Endothelial cell of umbilical vein (primary cell): Measurements from ENCODE around the gene IL12A. TPM values are rescaled to one million over a fixed set of nuclear protein-coding genes. Genes with fewer than 3 reads are reported as not detected.

Experiments used
- BruUV-seq: library from RNA; stranded (reverse); fragments of 400-500 nt; replicated peaks from 2 replicates; lab custom pipeline; 2021; lab: Mats Ljungman, UMichigan
- CTCF ChIA-PET: fragments of 300-600, 350-600 bp; sonication (Branson Sonifier 250); formaldehyde crosslinking; loops from one replicate; lab custom pipeline; 2021; ENCODE audit warnings: antibody characterized with exemption, inconsistent platforms; lab: Charles Lee
- POLR2A ChIA-PET: fragments of 300-600, 350-600 bp; sonication (Branson Sonifier 250); formaldehyde crosslinking; loops from one replicate; lab custom pipeline; 2021; ENCODE audit warnings: antibody characterized with exemption, inconsistent platforms; lab: Charles Lee
- DNase-seq: peaks from one replicate; pipeline ENCODE4 v3.0.0-alpha.2; 2011; ENCODE audit warnings: low read depth, low spot score
- FAIRE-seq: peaks from 2 replicates; lab custom pipeline; 2011; peaks lifted over from hg19 to GRCh38; lab: Jason Lieb, UNC
- H2AFZ ChIP-seq: 2 replicates; pipeline ENCODE4 v1.6.0; 2012; ENCODE audit warnings: low read depth, low read length, control low read depth, inconsistent platforms
- H3K27ac ChIP-seq: 2 replicates; pipeline ENCODE4 v1.5.1; 2011; ENCODE audit warnings: low read depth, mild to moderate bottlenecking, control low read depth, low read length, moderate library complexity; ENCODE audit not compliant: insufficient read depth
- H3K27me3 ChIP-seq, 2 experiments: 2 replicates each; pipeline versions ENCODE4 v1.6.0 to v1.6.1; 2011; ENCODE audit warnings: low read length in 2 of 2, mixed read lengths in 1 of 2; ENCODE audit not compliant: control insufficient read depth in 2 of 2, insufficient read depth in 2 of 2
- H3K36me3 ChIP-seq, 2 experiments: 2 replicates in 1 of 2; 3 replicates in 1 of 2; pipeline ENCODE4 v1.5.1; 2011; ENCODE audit warnings: low read length in 2 of 2, mild to moderate bottlenecking in 1 of 2, moderate library complexity in 1 of 2; ENCODE audit not compliant: control insufficient read depth in 2 of 2, insufficient read depth in 2 of 2; ENCODE audit errors: extremely low read depth in 1 of 2
- H3K4me1 ChIP-seq: 3 replicates; pipeline ENCODE4 v1.5.1; 2011; ENCODE audit warnings: mild to moderate bottlenecking, low read length; ENCODE audit not compliant: control insufficient read depth, insufficient read depth; ENCODE audit errors: extremely low read depth
- H3K4me2 ChIP-seq: 2 replicates; pipeline ENCODE4 v1.6.1; 2011; ENCODE audit warnings: low read length, control low read depth, mixed read lengths; ENCODE audit not compliant: insufficient read depth
- H3K4me3 ChIP-seq, 3 experiments: fragments of 200-600 bp in 1 of 3; sonication (generic), shearing (Covaris generic) in 1 of 3; replicated peaks in 1 of 3; 2 replicates each; pipeline ENCODE4 v1.5.1; 2011 to 2016; ENCODE audit warnings: control low read depth in 3 of 3, low read length in 3 of 3, mild to moderate bottlenecking in 2 of 3, inconsistent platforms in 1 of 3, low read depth in 1 of 3, moderate library complexity in 1 of 3; ENCODE audit not compliant: insufficient read depth in 1 of 3
- H3K79me2 ChIP-seq: 2 replicates; pipeline ENCODE4 v1.6.0; 2012; ENCODE audit warnings: low read length, inconsistent platforms; ENCODE audit not compliant: control insufficient read depth, insufficient read depth
- H3K9ac ChIP-seq: replicated peaks from 2 replicates; pipeline ENCODE3; 2011; ENCODE audit warnings: low read length, control low read depth; ENCODE audit not compliant: insufficient read depth; ENCODE audit errors: extremely low read depth
- H3K9me1 ChIP-seq: replicated peaks from 3 replicates; pipeline ENCODE4 v1.6.0; 2011; ENCODE audit warnings: mild to moderate bottlenecking, low read length; ENCODE audit not compliant: control insufficient read depth, insufficient read depth; ENCODE audit errors: extremely low read depth
- H3K9me3 ChIP-seq: replicated peaks from 2 replicates; pipeline ENCODE4 v1.5.1; 2012; ENCODE audit warnings: low read length, inconsistent platforms; ENCODE audit not compliant: control insufficient read depth, insufficient read depth
- H4K20me1 ChIP-seq: replicated peaks from 2 replicates; pipeline ENCODE3; 2011; ENCODE audit warnings: mild to moderate bottlenecking, low read length; ENCODE audit not compliant: control insufficient read depth, insufficient read depth; ENCODE audit errors: extremely low read depth
- EZH2 ChIP-seq: IDR thresholded peaks from 2 replicates; pipeline ENCODE4 v1.6.1; 2012; ENCODE audit warnings: borderline replicate concordance, low read depth, mild to moderate bottlenecking, moderate library complexity, low read length, inconsistent platforms; ENCODE audit not compliant: severe bottlenecking
- FOS ChIP-seq: IDR thresholded peaks from 2 replicates; pipeline ENCODE4 v1.6.1; 2011; ENCODE audit warnings: mild to moderate bottlenecking, low read length, moderate library complexity, borderline replicate concordance; ENCODE audit not compliant: insufficient read depth
- GATA2 ChIP-seq: IDR thresholded peaks from 2 replicates; pipeline ENCODE4 v1.7.0; 2011; ENCODE audit warnings: low read depth, mild to moderate bottlenecking, moderate library complexity, mixed read lengths, low read length; ENCODE audit not compliant: insufficient read length, insufficient read depth
- JUN ChIP-seq: IDR thresholded peaks from 2 replicates; pipeline ENCODE4 v1.6.1; 2011; ENCODE audit warnings: borderline replicate concordance, low read depth; ENCODE audit not compliant: insufficient read length, insufficient read depth
- MAX ChIP-seq: IDR thresholded peaks from 2 replicates; pipeline ENCODE4 v1.6.1; 2011; ENCODE audit not compliant: insufficient read depth, insufficient read length
- MYC ChIP-seq: IDR thresholded peaks from one replicate; pipeline ENCODE4 v1.6.1; 2011; ENCODE audit warnings: mild to moderate bottlenecking, low read depth, low read length
- POLR2A ChIP-seq: IDR thresholded peaks from 2 replicates; pipeline ENCODE4 v1.6.1; 2012; ENCODE audit warnings: low read depth, mild to moderate bottlenecking, control low read depth, low read length
- POLR2AphosphoS5 ChIP-seq: IDR thresholded peaks from 2 replicates; pipeline ENCODE4 v1.6.1; 2012; ENCODE audit warnings: low read depth, mild to moderate bottlenecking, control low read depth, low read length, moderate library complexity; ENCODE audit not compliant: insufficient read depth
- dilution Hi-C: fragments of 300-500 bp; cut with MboI; formaldehyde crosslinking; loops from one replicate; pipeline ENCODE4 v1.15.0; 2019; ENCODE audit warnings: low sequenced_read_pairs; ENCODE audit not compliant: extremely low pct_ligation_motif_present
- intact Hi-C: fragments of 100-400 bp; cut with micrococcal nuclease; formaldehyde crosslinking; loops from one replicate; pipeline ENCODE4 v1.10.0; 2022
- polyA plus RNA-seq, 4 experiments: library from polyadenylated mRNA; depleted of rRNA in 3 of 4; stranded (reverse) in 3 of 4; unstranded in 1 of 4; fragments of >200 nt; gene quantifications; 2 replicates each; pipeline versions ENCODE4 v1.2.1 to v1.2.3, GENCODE V29; 2011 to 2012; ENCODE audit warnings: missing spikeins in 1 of 4
- total RNA-seq: library from RNA; stranded (reverse); gene quantifications from 2 replicates; pipeline ENCODE4 v1.2.3, GENCODE V29; 2021
- TF ChIP-seq, protein P1 (sequence below), 2 donors: IDR thresholded peaks; 1 replicate in 1 of 2; 2 replicates in 1 of 2; pipeline ENCODE4 v1.5.1; 2011; ENCODE audit warnings: low read length in 2 of 2, mild to moderate bottlenecking in 2 of 2, moderate library complexity in 2 of 2, control low read depth in 1 of 2, inconsistent platforms in 1 of 2, low read depth in 1 of 2; ENCODE audit not compliant: insufficient read depth in 1 of 2; ENCODE audit errors: extremely low read depth in 1 of 2

Gene IL12A
- total and polyA plus RNA-seq, 2 donors (not counting 3 experiments of a cell fraction or from before 2014, with no cell fraction given): 1.6 to 1.7 TPM

DNA sequence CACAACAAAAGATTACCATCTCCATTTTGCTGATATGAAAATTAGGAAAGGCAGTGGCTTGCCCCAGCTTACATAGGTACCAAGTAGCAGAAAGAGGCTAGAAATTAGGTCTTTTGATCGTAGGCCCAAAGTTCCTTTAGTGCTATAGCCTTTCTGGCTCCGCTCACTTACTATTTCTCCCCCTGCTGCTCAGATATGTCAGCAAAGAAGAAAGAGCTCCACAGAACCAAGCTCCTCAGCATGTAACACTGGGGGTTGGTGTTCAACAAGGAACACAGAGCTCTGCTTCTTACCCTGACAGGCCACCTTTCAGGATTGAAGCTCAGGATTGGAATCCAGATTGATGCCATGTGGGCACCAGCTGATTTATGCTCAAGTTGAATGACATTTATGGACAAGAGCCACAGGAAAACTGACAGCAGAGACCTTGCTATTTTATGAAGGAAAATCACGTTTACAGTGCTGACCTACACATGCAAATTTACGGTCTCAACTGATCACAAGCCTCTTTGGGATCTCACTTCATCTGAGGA is 6.1 kb upstream of the IL12A start:
- Histone ChIP-seq H3K79me2 (no peaks in the 10 kb centered on the region), H3K36me3 (no peaks in the 10 kb centered on the region), H3K4me1 (no peaks in the 10 kb centered on the region), H2AFZ (no peak overlapping the region), H3K4me3 (no peak overlapping the region), H3K4me2 (no peak overlapping the region), H4K20me1 (no peaks in the 10 kb centered on the region), H3K27ac (no peak overlapping the region), H3K9me3 (no peaks in the 10 kb centered on the region), H3K9ac (no peak overlapping the region), H3K9me1 (no peaks in the 10 kb centered on the region), H3K27me3 (no peaks in the 10 kb centered on the region)
- ChIA-PET CTCF (interaction anchor here (0.7 to 1.7 kb wide), 9 partner anchors 9 to 155 kb away, joined by 3 to 14 read pairs (median 3); no protein-coding TSS in a partner anchor), POLR2A (no interaction called here)
- intact Hi-C loops (no loop called here), dilution Hi-C loops (no loop called here)
- BruUV-seq: no TSS peak
- DNase-seq: no peak
- no peak for FAIRE-seq
- no peak for TF ChIP-seq MAX
- no peak for TF ChIP-seq EZH2
- no peak for TF ChIP-seq FOS
- TF ChIP-seq POLR2A: no peak
- no peak for TF ChIP-seq MYC
- no peak for TF ChIP-seq JUN
- TF ChIP-seq, protein P1, sequence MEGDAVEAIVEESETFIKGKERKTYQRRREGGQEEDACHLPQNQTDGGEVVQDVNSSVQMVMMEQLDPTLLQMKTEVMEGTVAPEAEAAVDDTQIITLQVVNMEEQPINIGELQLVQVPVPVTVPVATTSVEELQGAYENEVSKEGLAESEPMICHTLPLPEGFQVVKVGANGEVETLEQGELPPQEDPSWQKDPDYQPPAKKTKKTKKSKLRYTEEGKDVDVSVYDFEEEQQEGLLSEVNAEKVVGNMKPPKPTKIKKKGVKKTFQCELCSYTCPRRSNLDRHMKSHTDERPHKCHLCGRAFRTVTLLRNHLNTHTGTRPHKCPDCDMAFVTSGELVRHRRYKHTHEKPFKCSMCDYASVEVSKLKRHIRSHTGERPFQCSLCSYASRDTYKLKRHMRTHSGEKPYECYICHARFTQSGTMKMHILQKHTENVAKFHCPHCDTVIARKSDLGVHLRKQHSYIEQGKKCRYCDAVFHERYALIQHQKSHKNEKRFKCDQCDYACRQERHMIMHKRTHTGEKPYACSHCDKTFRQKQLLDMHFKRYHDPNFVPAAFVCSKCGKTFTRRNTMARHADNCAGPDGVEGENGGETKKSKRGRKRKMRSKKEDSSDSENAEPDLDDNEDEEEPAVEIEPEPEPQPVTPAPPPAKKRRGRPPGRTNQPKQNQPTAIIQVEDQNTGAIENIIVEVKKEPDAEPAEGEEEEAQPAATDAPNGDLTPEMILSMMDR (IDR thresholded peaks at IDR 0.05; ENCODE audit: extremely low read depth in 1 of 2, insufficient read depth in 1 of 2, low read depth in 1 of 2, low read length in 2 of 2): no peak
- no peak for TF ChIP-seq POLR2AphosphoS5
- TF ChIP-seq GATA2: no peak
